ENCODE results near the gene DDX19B.
"Not testable (repeated sequence)": the region's sequence is repeated elsewhere in the genome, so short reads cannot be mapped to it uniquely, and the experiment has no call there.

The DDX19B gene

GRCh38 chr16:70289229-70290094 is 9.5 kb upstream of the DDX19B start, which contains the start of gene AARS1:
Gene AARS1, minus strand, starts transcription at chr16:70289506. Its CDS starts 6,743 bp downstream, at chr16:70282763.
- peak; percentile 96 for DNase-seq

GRCh38 chr16:70290949-70291519 is 8.0 kb upstream of the DDX19B start:
- DNase-seq, result no peak

- not testable (repeated sequence) for DNase-seq
These were observed 6.8 kb upstream of the DDX19B start for GRCh38 chr16:70292148-70292547.

GRCh38 chr16:70294385-70295025 is 4.5 kb upstream of the DDX19B start:
- no peak for DNase-seq

- no peak for DNase-seq
These were observed 3.4 kb upstream of the DDX19B start for GRCh38 chr16:70295634-70296033.

GRCh38 chr16:70301121-70301520 is 2.1 kb downstream of the DDX19B start:
- no peak for DNase-seq

GRCh38 chr16:70302745-70303144 is 3.8 kb downstream of the DDX19B start:
- DNase-seq, result no peak

GRCh38 chr16:70304892-70305448 is 6.0 kb downstream of the DDX19B start:
- DNase-seq, result no peak

GRCh38 chr16:70306880-70307279 is 7.9 kb downstream of the DDX19B start:
- no peak for DNase-seq

GRCh38 chr16:70307726-70308125 is 8.7 kb downstream of the DDX19B start:
- DNase-seq, result not testable (repeated sequence)

- DNase-seq, result no peak
These were observed 21.1 kb downstream of the DDX19B start for GRCh38 chr16:70320121-70320520.

- DNase-seq, result no peak
These were observed 26.2 kb downstream of the DDX19B start for GRCh38 chr16:70324998-70325747.

GRCh38 chr16:70331091-70331490 is 32.1 kb downstream of the DDX19B start:
- no peak for DNase-seq

- peak; percentile 17 for DNase-seq
These were observed 32.8 kb downstream of the DDX19B start for GRCh38 chr16:70331588-70332358.

- not testable (repeated sequence) for DNase-seq
These were observed 33.7 kb downstream of the DDX19B start for GRCh38 chr16:70332728-70333127.

- no peak for DNase-seq
These were observed 38.8 kb downstream of the DDX19B start for GRCh38 chr16:70337814-70338213.

GRCh38 chr16:70341600-70341999 is 42.6 kb downstream of the DDX19B start:
- no peak for DNase-seq

- no peak for DNase-seq
These were observed 43.0 kb downstream of the DDX19B start for GRCh38 chr16:70342016-70342415.

GRCh38 chr16:70345840-70346239 is 46.9 kb downstream of the DDX19B start:
- no peak for DNase-seq

GRCh38 chr16:70348991-70349390 is 50.0 kb downstream of the DDX19B start:
- no peak for DNase-seq

- no peak for DNase-seq
These were observed 50.8 kb downstream of the DDX19B start for GRCh38 chr16:70349783-70350182.

- no peak for DNase-seq
These were observed 60.6 kb downstream of the DDX19B start for GRCh38 chr16:70359552-70359951.
